GM19023 (cell line): ENCODE data around the gene TNC.
"Not testable (repeated sequence)": the region's sequence is repeated elsewhere in the genome, so short reads cannot be mapped to it uniquely, and the experiment has no call there.

Source experiments
- ATAC-seq: cut with Tn5 transposase; IDR thresholded peaks from one replicate; pipeline ENCODE4 v1.9.1; 2021; ENCODE audit warnings: mild to moderate bottlenecking, moderate library complexity; ENCODE audit not compliant: unreplicated experiment

TNC gene

GRCh38 chr9:115135821-115136778, 18.1 kb upstream of the TNC start:
- ATAC-seq = no peak

- ATAC-seq = no peak
Measured at GRCh38 chr9:115134941-115135340, 17.0 kb upstream of the TNC start.

- ATAC-seq = no peak
Measured at GRCh38 chr9:115133649-115134048, 15.7 kb upstream of the TNC start.

GRCh38 chr9:115132648-115133047, 14.7 kb upstream of the TNC start:
- ATAC-seq = no peak

- no peak for ATAC-seq
Measured at GRCh38 chr9:115130176-115130575, 12.2 kb upstream of the TNC start.

GRCh38 chr9:115128726-115129125, 10.8 kb upstream of the TNC start:
- not testable (repeated sequence) for ATAC-seq

- ATAC-seq = no peak
Measured at GRCh38 chr9:115127191-115127817, 9.3 kb upstream of the TNC start.

GRCh38 chr9:115126404-115126803, 8.4 kb upstream of the TNC start:
- no peak for ATAC-seq

- ATAC-seq = no peak
Measured at GRCh38 chr9:115122937-115123336, 5.0 kb upstream of the TNC start.

GRCh38 chr9:115121181-115121580, 3.2 kb upstream of the TNC start:
- ATAC-seq = no peak

- ATAC-seq = no peak
Measured at GRCh38 chr9:115118879-115119218, 892 bp upstream of the TNC start.

- no peak for ATAC-seq
Measured at GRCh38 chr9:115116421-115117284, 1.3 kb downstream of the TNC start.

GRCh38 chr9:115115924-115116323, 2.0 kb downstream of the TNC start:
- ATAC-seq = no peak

GRCh38 chr9:115115117-115115880, 2.7 kb downstream of the TNC start:
- ATAC-seq = no peak

GRCh38 chr9:115114546-115114945, 3.4 kb downstream of the TNC start:
- no peak for ATAC-seq

GRCh38 chr9:115114084-115114483, 3.9 kb downstream of the TNC start:
- no peak for ATAC-seq

GRCh38 chr9:115111874-115112273, 6.1 kb downstream of the TNC start:
- no peak for ATAC-seq

GRCh38 chr9:115109486-115109885, 8.5 kb downstream of the TNC start:
- ATAC-seq = no peak

- ATAC-seq = no peak
Measured at GRCh38 chr9:115107701-115108100, 10.3 kb downstream of the TNC start.

GRCh38 chr9:115106642-115107041, 11.3 kb downstream of the TNC start:
- ATAC-seq = no peak

- no peak for ATAC-seq
Measured at GRCh38 chr9:115106001-115106400, 12.0 kb downstream of the TNC start.
